Measurements from ENCODE around the gene WAPL. TPM values are rescaled to one million over a fixed set of nuclear protein-coding genes. Genes with fewer than 3 reads are reported as not detected.
"Not testable (repeated sequence)": the region's sequence is repeated elsewhere in the genome, so short reads cannot be mapped to it uniquely, and the experiment has no call there.

The WAPL gene, protein sequence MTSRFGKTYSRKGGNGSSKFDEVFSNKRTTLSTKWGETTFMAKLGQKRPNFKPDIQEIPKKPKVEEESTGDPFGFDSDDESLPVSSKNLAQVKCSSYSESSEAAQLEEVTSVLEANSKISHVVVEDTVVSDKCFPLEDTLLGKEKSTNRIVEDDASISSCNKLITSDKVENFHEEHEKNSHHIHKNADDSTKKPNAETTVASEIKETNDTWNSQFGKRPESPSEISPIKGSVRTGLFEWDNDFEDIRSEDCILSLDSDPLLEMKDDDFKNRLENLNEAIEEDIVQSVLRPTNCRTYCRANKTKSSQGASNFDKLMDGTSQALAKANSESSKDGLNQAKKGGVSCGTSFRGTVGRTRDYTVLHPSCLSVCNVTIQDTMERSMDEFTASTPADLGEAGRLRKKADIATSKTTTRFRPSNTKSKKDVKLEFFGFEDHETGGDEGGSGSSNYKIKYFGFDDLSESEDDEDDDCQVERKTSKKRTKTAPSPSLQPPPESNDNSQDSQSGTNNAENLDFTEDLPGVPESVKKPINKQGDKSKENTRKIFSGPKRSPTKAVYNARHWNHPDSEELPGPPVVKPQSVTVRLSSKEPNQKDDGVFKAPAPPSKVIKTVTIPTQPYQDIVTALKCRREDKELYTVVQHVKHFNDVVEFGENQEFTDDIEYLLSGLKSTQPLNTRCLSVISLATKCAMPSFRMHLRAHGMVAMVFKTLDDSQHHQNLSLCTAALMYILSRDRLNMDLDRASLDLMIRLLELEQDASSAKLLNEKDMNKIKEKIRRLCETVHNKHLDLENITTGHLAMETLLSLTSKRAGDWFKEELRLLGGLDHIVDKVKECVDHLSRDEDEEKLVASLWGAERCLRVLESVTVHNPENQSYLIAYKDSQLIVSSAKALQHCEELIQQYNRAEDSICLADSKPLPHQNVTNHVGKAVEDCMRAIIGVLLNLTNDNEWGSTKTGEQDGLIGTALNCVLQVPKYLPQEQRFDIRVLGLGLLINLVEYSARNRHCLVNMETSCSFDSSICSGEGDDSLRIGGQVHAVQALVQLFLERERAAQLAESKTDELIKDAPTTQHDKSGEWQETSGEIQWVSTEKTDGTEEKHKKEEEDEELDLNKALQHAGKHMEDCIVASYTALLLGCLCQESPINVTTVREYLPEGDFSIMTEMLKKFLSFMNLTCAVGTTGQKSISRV (N-terminal part only)
- total RNA-seq (10 to 100 TPM; 10.8 to 22.0 (median 13.5) TPM), polyA plus RNA-seq (10 to 100 TPM in 1 of 2 donors, 1 to 10 TPM in 1; 7.1 to 11.8 TPM)

DNA sequence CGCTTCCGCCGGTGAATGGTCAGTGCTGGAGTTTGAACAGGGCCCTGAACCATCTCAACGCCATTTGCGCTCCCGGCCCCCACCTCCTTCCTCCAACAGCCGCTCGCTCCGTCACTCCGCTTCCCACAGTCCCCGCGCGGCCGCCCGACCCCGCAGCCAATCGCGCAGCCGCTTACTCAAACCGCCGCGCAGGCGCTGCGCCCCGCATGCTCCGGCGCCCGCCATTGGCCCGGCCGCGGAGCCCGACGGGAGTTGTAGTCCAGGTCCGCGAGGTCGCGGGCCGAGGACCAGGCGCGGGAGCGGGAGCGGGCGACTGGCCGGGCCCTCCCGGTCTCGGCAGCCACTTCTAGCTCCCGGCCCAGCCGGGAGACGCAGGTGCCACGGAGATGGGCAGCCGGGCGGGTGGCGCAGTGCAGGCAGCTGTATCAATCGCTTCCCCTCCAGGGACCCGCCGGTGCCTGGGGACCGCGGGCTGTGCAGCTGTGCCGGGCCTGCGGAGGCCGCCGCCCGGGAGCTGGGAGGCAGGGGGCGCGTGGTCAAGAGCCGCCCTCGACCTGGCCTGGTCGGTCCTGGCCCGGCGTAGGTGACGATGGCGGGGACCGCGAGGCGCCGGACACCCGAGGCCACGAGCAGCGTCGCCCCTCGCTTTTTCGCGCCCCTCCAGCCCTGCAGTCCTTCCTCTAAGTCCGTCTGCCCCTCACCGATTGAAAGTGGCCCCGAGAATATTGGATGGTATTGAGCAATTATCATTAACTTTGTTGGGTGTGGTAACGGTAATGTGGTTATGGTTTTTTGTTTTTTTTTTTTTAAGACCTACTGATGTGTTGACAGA lies at the start of gene WAPL:
WAPL (minus strand) TSS at position 115 of the 832 bp plus-strand sequence. CDS start 3,723 bp downstream, outside the sequence.
- WGBS, 2 donors = 0 to 1% methylated on average over 71 to 87 of the region's 87 CpGs
- peak within 1 kb of the TSS; percentile 92 to 96 (median 94) for H3K27ac ChIP-seq
- FAIRE-seq (no peak), DNase-seq (peak; percentile 93 to 99 (median 96)), ATAC-seq (peak; percentile 96 to 99 (median 98))
- no peaks in the 10 kb centered on the region for H3K27me3 ChIP-seq
- no peaks in the 10 kb centered on the region for H3K9me3 ChIP-seq
- H3K4me3 ChIP-seq = peak within 1 kb of the TSS; percentile 92 to 98 (median 96)
- intact Hi-C loops (cut with DNase I) = no loop called here
- TF ChIP-seq, protein P1, sequence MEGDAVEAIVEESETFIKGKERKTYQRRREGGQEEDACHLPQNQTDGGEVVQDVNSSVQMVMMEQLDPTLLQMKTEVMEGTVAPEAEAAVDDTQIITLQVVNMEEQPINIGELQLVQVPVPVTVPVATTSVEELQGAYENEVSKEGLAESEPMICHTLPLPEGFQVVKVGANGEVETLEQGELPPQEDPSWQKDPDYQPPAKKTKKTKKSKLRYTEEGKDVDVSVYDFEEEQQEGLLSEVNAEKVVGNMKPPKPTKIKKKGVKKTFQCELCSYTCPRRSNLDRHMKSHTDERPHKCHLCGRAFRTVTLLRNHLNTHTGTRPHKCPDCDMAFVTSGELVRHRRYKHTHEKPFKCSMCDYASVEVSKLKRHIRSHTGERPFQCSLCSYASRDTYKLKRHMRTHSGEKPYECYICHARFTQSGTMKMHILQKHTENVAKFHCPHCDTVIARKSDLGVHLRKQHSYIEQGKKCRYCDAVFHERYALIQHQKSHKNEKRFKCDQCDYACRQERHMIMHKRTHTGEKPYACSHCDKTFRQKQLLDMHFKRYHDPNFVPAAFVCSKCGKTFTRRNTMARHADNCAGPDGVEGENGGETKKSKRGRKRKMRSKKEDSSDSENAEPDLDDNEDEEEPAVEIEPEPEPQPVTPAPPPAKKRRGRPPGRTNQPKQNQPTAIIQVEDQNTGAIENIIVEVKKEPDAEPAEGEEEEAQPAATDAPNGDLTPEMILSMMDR (IDR thresholded peaks at IDR 0.05) = no peak
- peaks cover 0 to 6% (median 0%) of the 10 kb centered on the region in 3 donors for H3K36me3 ChIP-seq
- peaks cover 13 to 47% (median 35%) of the 10 kb centered on the region in 3 donors for H3K4me1 ChIP-seq

DNA sequence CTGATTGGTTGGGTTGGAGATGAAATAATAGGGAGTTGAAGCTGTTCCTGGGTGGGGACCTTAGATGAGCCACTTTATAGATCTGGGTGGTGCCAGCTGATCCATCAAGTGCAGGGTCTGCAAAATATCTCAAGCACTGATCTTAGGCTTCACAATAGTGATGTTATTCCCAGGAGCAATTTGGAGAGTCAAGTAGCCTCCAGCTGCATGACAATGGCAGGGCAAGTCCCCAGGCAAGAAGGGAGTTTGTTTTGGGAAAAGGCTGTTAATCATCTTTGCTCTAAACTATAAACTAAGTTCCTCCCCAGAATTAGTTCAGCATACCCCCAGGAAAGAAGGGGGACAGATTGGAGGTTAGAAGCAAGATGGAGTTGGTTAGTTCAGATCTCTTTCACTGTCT lies 47.7 kb upstream of the WAPL start:
- Histone ChIP-seq H3K4me1 (no peaks in the 10 kb centered on the region), H3K36me3 (no peaks in the 10 kb centered on the region), H3K27ac (no peak overlapping the region), H3K27me3 (no peaks in the 10 kb centered on the region), H3K9me3 (no peaks in the 10 kb centered on the region), H3K4me3 (no peak overlapping the region)
- intact Hi-C loops (cut with DNase I) = no loop called here
- DNase-seq = no peak
- ATAC-seq = no peak
- FAIRE-seq = no peak
- TF ChIP-seq, protein P1 (IDR thresholded peaks at IDR 0.05) = no peak

DNA sequence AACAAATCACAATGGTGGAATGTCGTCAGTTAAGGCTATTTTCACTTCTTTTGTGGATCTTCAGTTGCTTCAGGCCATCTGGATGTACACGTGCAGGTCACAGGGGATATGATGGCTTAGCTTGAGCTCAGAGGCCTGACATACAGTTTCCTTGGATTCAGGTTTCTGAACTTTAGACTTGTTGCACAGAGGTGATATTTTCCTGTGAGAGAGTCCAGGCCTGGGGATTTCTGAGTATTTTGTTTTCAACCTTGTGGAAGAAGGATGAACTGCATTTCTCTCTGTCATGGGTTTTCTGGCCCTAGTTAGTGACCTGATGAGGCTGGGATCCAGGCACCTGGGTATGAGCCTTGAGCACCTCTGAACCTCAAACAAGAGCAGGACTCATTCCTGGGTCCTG lies 44.9 kb upstream of the WAPL start:
- FAIRE-seq; intact Hi-C loops (cut with DNase I); H3K27me3 ChIP-seq; H3K27ac ChIP-seq; H3K9me3 ChIP-seq; H3K4me3 ChIP-seq; ATAC-seq; DNase-seq; H3K4me1 ChIP-seq; H3K36me3 ChIP-seq: not testable (repeated sequence)
- WGBS, 2 donors = 74 to 85% methylated on average over 2 of the region's 2 CpGs

DNA sequence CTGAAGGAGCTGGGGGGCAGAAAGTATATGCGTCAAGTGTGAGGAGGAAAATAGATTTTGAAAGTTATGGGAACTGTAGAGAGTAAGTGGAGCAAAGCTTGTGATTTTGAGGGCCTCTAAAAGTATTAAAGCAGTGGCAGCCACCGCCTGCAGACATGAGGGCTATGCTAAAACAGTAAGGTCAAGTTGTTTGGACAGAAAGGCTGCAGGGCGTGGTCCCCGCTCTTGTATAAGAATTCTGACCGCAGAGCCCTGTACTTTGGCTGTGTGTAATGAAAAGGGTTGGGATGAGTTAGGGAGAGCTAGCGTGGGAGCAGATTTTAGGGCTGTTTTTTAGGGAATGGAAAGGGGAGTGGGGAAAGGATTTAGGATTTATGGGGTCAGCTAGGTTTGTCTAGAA lies 41.7 kb upstream of the WAPL start:
- H3K4me1 ChIP-seq; ATAC-seq; H3K27ac ChIP-seq; H3K9me3 ChIP-seq; H3K4me3 ChIP-seq; H3K27me3 ChIP-seq; DNase-seq; intact Hi-C loops (cut with DNase I); H3K36me3 ChIP-seq; FAIRE-seq: not testable (repeated sequence)
- WGBS, 2 donors = 75 to 78% methylated on average over 6 of the region's 6 CpGs

DNA sequence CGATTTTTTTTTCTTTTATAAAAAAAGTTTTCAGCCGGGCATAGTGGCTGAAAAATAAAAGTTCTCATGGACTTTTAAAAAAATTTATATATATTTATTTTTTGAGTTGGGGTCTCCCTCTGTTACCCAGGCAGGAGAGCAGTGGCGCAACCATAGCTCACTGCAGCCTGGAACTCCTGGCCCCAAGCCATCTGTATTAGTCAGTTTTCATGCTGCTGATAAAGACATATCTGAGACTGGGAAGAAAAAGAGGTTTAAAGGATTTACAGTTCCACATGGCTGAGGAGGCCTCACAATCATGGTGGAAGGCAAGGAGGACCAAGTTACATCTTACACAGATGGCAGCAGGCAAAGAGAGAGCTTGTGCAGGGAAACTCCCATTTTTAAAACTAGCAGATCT lies 37.1 kb upstream of the WAPL start:
- H3K4me1 ChIP-seq; H3K27ac ChIP-seq; H3K36me3 ChIP-seq; H3K27me3 ChIP-seq; H3K4me3 ChIP-seq; FAIRE-seq; H3K9me3 ChIP-seq; intact Hi-C loops (cut with DNase I): not testable (repeated sequence)
- DNase-seq (peak in 3 of 6 donors; percentile 15 to 57 (median 42)), ATAC-seq (peak; percentile 63 to 76 (median 71))
- WGBS, 2 donors = 73 to 83% methylated on average over 3 of the region's 3 CpGs
